Measurements from ENCODE around the gene USP38.
"Not testable (repeated sequence)": the region's sequence is repeated elsewhere in the genome, so short reads cannot be mapped to it uniquely, and the experiment has no call there.

The USP38 gene

GRCh38 chr4:143184503-143185252 is at the start of gene USP38:
Gene USP38, plus strand, starts transcription at chr4:143184917. Its CDS starts 534 bp downstream, at chr4:143185451.
- DNase-seq (ENCODE audit: low read depth in 3 of 3, low spot score in 1 of 3), result peak; percentile 64 to 71 (median 69)

- no peak for DNase-seq (ENCODE audit: low read depth in 3 of 3, low spot score in 1 of 3)
Measured at GRCh38 chr4:143135358-143135757, 49.4 kb upstream of the USP38 start.

DNA sequence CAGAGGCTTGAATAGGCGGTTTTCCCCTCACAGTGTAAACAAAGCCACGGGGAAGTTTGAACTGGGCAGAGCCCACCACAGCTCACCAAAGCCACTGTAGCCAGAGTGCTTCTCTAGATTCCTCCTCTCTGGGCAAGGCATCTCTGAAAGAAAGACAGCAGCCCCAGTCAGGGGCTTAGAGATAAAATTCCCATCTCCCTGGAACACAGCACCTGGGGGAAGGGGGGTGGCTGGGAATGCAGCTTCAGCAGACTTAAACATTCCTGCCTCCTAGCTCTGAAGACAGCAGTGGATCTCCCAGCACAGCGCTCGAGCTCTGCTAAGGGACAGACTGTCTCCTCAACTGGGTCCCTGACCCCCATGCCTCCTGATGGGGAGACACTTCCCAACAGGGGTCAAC is 44.0 kb upstream of the USP38 start:
- DNase-seq (ENCODE audit: low read depth in 3 of 3, low spot score in 1 of 3), result no peak

DNA sequence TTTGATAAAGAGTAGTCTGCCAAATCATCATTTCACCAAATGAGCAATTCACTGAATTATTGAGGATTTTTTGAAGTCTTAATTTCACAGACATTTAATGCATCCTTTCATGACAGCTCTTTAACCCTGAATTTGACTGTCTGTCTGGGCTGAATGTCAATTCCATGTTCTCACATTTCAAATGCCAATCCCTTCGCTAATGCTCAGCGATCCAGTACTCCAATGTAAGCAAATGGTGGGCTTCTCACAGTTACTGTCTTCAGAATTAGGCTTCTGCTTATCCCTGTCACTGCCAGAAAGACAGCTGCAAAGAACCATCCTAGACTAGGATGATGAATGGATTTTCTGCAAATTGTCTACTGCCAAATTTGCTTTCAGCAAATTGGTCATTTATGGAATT is 36.2 kb upstream of the USP38 start:
- no peak for DNase-seq (ENCODE audit: low read depth in 3 of 3, low spot score in 1 of 3)

- no peak for DNase-seq (ENCODE audit: low read depth in 3 of 3, low spot score in 1 of 3)
Measured at GRCh38 chr4:143156853-143157252, 27.9 kb upstream of the USP38 start.

- no peak for DNase-seq (ENCODE audit: low read depth in 3 of 3, low spot score in 1 of 3)
Measured at GRCh38 chr4:143163614-143164013, 21.1 kb upstream of the USP38 start.

- not testable (repeated sequence) for DNase-seq (ENCODE audit: low read depth in 3 of 3, low spot score in 1 of 3)
Measured at GRCh38 chr4:143166722-143167121, 18.0 kb upstream of the USP38 start.

DNA sequence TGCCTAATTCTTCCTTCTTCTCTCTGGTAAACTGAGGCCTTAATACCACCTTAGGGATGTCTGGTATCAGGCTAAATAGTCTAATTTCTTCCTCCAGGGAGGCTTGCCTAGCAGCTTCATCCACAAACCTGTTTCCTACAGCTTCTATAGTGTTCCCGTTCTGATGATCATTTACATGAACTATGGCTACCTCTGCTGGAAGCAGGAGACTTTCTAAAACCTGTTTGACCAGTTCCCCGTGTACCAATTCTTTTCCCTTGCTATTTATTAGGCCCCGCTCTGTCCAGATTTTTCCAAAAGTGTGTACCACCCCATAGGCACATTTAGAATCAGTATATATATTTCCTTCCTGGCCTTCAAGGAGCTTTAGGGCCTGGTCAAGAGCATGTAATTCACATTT is 5.8 kb upstream of the USP38 start:
- no peak for DNase-seq (ENCODE audit: low read depth in 3 of 3, low spot score in 1 of 3)

DNA sequence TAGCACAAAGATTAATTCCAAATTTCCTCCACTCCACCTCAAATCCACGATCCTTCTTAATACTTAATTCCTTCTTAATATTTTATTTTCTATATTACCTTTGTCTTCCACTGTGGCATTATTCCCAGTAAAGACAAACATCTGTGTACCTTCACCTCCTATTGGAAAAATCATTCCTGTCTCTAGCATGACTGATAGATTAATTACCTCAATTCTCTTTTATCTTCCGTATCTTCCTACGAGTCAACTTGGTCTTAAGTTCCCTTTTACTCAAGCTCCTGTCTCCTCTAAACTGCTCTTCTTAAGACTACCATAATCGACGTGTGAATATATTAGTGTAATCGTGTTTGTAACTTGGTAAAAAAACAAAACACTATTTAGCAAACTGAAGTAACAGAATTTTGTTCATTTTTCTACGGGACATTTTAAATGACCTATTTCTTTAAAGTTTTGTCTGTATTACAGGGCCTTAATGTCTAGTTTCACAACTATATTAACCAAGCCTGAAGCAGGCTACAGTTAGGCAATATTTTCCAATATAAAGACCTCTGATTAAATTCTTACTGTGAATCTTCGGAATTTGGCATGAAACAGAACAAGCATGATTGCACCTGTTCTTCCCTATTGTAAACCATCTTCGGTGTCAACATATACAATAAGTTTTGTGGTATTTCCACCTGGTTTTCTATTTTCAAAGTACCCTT is 1.1 kb upstream of the USP38 start:
- no peak for DNase-seq (ENCODE audit: low read depth in 3 of 3, low spot score in 1 of 3)

DNA sequence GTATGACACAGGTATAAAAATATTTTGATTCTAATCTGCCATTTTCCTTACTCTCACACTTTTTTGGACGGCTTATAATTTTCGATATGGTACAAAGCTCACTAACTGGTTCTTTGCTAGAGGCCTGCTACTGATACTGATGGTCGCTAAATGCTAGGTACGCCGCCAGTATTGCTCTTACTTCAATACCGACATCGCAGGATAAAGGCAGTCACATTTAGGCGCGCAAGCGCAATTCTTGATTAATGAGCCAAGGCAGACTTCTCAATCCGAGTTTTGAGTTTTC is 557 bp upstream of the USP38 start:
- no peak for DNase-seq (ENCODE audit: low read depth in 3 of 3, low spot score in 1 of 3)

DNA sequence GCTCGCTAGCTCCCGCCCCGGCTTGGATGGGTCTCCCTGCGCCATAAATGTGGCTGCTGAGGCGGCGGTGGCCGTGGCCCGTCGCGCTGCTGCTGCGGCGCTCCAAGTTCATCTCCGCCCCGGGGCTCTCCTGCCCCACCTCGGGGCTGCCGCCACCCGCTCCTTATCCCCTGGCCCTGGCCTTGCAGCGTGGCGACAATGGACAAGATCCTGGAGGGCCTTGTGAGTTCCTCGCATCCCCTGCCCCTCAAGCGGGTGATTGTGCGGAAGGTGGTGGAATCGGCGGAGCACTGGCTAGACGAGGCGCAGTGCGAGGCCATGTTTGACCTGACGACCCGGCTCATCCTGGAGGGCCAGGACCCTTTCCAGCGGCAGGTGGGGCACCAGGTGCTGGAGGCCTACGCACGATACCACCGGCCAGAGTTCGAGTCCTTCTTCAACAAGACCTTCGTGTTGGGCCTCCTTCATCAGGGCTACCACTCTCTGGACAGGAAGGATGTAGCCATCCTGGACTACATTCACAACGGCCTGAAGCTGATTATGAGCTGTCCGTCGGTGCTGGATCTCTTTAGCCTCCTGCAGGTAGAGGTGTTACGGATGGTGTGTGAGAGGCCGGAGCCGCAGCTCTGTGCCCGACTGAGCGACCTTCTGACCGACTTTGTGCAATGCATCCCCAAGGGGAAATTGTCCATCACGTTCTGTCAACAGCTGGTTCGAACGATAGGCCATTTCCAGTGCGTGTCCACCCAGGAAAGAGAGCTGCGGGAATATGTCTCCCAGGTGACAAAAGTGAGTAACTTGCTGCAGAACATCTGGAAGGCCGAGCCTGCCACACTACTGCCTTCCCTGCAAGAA is 763 bp downstream of the USP38 start:
- DNase-seq (ENCODE audit: low read depth in 3 of 3, low spot score in 1 of 3), result peak in 1 of 3 donors; percentile 20

DNA sequence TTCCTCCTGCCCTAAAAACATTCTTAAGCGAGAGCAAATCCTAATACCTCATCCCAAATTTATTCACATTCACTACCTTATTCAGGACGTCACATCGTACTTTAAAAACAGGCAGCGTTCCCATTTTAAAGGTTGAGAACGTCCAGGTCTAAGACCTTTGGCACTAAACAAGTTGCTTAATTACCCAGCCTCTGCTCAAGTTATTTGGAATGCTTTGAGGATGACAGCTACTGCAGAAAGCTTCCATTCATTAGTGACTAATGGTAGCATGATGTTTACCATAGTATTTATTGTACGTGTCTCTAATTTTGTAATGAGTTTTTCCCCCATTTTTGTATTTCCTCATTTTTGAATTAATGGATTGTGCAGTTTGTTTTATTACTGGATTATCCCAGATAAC is 1.5 kb downstream of the USP38 start:
- DNase-seq (ENCODE audit: low read depth in 3 of 3, low spot score in 1 of 3), result no peak

DNA sequence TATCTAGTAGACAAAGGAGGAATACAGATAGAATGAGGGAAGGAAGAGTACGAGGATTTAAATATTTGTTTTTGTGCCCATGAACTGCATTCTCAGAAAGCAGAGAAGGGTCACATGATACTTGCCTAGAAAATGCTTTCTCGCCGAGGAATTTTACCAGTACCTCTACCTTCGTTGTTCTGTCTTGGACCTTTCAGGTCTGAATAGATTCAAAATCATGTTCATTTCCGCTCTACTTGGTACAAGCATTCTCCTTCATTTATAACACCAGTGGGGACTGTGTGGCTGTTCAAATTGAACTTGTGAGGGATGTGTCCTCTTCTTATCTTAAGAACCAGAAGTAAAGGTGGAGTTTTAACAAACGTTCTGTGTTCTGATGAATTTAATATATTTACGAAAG is 1.9 kb downstream of the USP38 start:
- no peak for DNase-seq (ENCODE audit: low read depth in 3 of 3, low spot score in 1 of 3)

DNA sequence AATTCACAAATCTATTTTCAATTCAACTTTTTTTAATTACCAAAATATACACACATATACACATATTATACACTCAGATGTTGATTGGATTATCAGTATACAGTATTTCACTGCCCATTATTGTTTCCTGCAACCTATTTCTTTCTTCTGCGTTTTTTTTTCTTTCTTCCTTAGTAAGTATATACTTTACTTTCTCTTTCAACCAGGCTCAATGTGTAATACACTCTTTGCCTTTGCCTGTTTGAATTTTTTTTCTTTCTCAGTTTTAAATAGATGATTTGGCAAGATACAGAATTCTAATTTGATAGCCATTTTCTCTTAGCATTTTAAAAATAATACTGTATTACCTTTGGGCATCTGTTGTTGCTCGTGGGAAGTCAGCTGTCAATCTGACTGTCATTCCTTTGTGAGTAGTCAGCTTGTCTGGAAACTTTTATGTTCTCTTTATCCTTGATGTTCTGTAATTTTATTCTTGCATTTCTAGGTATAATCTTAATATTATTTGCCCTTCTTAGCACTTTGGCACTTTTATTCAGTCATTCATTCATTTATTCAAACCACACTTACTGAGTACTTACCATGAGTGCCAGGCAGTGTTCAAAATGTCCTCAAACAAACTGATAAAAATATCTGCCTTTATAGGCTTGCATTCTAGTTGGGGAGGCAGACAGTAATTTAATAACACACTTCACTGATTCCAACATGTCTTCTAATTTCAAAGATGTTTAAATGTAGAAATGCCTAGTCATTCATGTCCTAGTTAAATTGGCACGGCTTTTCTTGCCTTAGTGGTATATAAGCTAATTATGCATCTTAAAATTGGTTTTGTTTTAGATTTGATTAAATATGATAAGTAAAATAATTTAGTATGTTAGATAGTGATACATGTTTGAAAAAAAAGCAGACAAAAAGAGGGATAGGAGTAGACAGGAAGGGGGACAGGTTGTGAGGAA is 3.7 kb downstream of the USP38 start:
- DNase-seq (ENCODE audit: low read depth in 3 of 3, low spot score in 1 of 3), result no peak

DNA sequence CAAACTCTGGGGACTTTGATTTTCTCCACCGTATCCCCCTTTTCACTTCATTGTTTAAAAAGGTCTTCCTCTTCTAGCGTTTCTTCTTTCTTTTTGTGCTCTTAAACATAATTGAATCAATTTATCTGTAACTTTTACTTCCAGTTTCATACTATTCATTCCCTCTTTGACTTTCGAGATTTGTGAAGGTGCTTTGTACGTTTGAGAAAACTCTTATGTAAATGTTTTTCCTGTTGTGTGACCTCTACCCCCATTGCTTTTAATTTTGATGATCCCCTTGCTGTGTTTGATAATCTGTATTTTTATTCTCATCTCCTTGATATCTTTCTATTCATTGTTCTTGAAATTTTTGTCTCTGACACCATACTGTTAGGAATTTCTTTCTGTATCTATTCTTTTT is 4.8 kb downstream of the USP38 start:
- no peak for DNase-seq (ENCODE audit: low read depth in 3 of 3, low spot score in 1 of 3)

DNA sequence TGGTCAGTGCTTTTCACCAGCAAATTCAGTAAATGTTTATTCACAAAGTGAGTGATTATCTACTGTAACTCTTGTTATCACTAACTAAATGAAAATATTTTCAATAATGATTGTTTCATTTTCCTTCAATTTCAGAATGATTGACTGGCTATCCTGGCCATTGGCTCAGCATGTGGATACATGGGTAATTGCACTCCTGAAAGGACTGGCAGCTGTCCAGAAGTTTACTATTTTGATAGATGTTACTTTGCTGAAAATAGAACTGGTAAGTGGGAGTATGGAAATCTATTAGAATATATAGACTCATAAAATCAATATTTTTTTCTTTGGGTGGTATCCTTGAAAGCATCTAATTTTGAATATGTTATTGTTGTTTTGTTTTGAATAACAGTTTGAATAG is 10.9 kb downstream of the USP38 start:
- DNase-seq (ENCODE audit: low read depth in 3 of 3, low spot score in 1 of 3), result no peak

- no peak for DNase-seq (ENCODE audit: low read depth in 3 of 3, low spot score in 1 of 3)
Measured at GRCh38 chr4:143196323-143196722, 11.6 kb downstream of the USP38 start.

GRCh38 chr4:143199503-143199902 is 14.8 kb downstream of the USP38 start:
- no peak for DNase-seq (ENCODE audit: low read depth in 3 of 3, low spot score in 1 of 3)

DNA sequence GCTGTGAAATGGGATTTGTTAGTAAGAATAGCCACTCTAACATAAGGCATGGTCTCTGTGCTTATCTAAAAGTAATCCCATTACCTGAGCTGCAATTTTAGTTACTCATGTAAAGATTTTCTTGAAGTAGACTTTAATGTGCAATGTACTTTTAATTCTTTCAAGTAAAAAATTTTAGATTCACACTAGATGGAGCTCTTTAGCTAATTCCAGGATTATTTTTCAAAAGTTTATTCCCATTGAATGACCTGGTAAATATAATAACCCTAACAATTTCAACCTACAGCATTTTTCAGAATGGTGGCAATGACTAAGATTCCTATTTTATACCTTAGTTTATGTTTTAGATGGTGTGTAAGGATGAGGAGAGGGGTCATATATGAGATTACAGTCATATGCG is 18.1 kb downstream of the USP38 start:
- DNase-seq (ENCODE audit: low read depth in 3 of 3, low spot score in 1 of 3), result no peak

DNA sequence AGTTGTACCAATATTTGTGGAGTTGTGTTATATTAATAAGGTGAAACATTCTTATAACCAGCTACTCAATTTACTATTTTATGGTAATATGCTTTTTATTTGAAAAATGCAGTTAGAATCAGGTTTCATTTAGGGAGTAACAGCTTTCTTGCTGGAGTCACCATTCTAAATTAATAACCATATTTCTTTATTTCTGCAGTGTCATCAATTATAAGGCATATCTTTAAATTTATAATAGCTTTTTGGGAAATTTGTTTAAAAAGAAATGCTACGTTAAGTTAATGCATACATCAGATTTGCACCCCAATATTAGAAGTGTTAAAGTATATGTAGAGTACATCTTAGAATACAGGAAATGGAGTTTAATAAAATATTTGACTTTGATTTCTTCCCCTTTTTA is 18.9 kb downstream of the USP38 start:
- no peak for DNase-seq (ENCODE audit: low read depth in 3 of 3, low spot score in 1 of 3)

DNA sequence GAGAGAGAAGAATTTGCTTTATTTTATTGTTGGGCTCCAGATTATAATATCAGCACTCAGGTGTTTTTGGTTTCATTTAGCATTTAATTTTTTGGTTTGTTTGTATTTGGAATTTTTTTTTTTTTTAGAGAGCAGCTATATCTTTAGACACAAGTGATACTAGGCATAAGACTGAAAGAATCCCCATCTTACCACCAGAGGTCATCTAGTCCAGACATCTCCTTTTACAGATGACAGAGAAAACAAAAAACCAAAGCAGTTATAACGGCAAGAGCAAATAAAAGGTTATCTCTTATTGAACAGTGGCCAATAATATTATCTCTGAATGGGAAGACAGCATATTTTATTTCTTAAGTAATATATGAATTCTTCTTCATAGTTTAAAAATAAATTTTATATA is 22.8 kb downstream of the USP38 start:
- no peak for DNase-seq (ENCODE audit: low read depth in 3 of 3, low spot score in 1 of 3)
